Testis (tissue), 2 donors: ENCODE data around the gene ANKRD60.

Experiments used
- CTCF ChIP-seq, 3 experiments: fragments of 450-650 bp in 2 of 3; fragments of 200-600 bp in 1 of 3; sonication (generic) in 1 of 3; IDR thresholded peaks; one replicate each; pipeline ENCODE4 v1.5.1; 2016 to 2019; ENCODE audit warnings: antibody characterized with exemption in 3 of 3, mild to moderate bottlenecking in 2 of 3, moderate library complexity in 1 of 3
- POLR2A ChIP-seq: fragments of 450-650 bp; IDR thresholded peaks from one replicate; pipeline ENCODE4 v1.6.1; 2017; ENCODE audit warnings: antibody characterized with exemption, mild to moderate bottlenecking, moderate library complexity

DNA sequence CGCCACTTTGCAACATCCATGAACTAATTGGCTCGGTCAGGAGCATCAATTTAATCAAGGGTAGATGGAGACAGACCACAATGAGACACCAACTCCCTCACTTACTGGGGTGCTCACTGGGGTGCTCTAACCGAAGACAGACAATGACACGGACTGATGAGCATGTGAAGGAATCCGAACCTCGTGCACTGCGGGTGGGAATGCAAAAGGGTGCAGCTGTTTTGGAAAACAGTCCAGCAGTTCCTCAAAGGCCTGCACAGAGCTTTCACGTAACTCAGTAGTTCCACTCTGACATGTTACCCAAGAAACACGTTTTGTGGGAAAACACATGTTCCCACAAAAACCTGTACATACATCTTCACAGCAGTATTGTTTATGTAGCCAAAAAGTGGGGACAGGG is 26.8 kb downstream of the ANKRD60 start:
- TF ChIP-seq CTCF (IDR thresholded peaks at IDR 0.05): no peak
- no peak for TF ChIP-seq POLR2A
